GM12873 (cell line): ENCODE results near the gene CREB3L2.

Experiments
- CTCF ChIP-seq: IDR thresholded peaks from 2 replicates; pipeline ENCODE4 v1.5.1; 2012; ENCODE audit warnings: low read depth, mild to moderate bottlenecking, moderate library complexity, low read length, control low read depth; ENCODE audit not compliant: insufficient read depth; ENCODE audit errors: missing control alignments

CREB3L2 gene

DNA sequence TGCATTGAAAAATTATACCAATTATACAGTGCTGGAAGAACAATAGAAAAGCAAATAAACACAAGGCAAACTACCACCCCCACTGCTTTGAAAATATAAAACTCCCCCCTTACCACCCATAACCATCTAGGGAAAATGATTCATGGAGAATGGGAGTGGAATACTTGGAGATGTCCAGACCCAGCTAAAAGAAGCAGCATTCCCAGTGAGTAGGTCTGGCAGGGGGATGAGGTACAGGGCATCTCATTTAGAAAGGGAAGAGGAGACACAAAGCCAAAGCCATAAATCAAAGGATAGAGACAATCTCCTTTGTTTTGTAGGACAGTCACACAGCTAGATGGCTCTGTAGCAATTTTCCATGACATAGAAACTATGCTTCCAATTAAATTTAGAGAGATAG, 119.1 kb downstream of the CREB3L2 start:
- no peak for TF ChIP-seq CTCF

DNA sequence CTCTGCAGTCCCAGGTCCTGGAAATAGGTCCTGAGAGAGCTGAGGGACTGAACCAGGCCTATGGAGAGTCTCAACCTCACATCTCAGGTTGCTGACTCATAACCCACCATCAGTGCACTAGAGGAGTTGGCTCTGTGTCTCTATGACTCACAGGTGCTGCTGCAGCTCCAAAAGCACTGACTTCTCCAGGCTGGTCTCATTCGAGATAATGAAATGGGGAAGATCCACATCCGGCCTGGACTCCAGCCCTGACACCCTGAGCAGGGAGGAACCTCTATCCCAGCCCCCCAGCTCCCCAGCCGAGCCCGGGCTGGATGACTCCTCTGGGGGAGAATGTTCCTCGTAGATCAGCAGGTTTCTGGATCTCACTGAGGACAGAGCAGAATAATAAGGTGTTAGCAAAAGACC, 119.6 kb downstream of the CREB3L2 start:
- TF ChIP-seq CTCF: no peak

- TF ChIP-seq CTCF: no peak
Observed at GRCh38 chr7:137881607-137882260, 120.2 kb downstream of the CREB3L2 start.

- no peak for TF ChIP-seq CTCF
Observed at GRCh38 chr7:137880432-137880831, 121.5 kb downstream of the CREB3L2 start.

- TF ChIP-seq CTCF: no peak
Observed at GRCh38 chr7:137879357-137880158, 122.3 kb downstream of the CREB3L2 start.

DNA sequence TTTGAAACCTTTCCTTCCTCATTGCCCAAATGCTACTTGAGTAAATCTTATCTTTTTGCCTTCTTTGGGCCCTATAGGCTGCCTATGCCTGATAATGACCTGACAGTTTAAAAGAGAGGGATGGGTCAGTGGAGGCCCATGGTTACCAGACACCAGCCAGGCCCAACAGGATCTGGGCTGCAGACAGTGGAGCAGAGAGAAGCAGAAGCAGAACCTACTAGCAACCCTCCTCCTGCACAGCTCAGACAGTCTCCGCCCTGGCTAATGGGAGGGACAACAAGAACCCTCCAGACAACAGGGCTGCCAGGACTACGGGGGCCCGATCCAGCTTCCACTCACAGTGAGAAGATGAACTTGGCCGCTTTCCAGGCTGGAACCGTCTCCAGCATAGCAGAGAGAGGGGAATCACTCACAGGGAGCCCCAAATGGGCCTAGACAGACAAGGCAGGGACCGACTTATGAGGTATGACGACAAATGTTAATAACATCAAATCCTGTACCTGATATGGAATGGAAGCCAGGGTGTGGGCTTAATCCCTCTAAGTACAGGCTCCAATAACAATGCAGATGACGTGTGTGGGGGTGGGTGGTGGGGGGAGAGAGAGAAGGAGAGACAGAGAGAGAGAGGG, 123.4 kb downstream of the CREB3L2 start:
- no peak for TF ChIP-seq CTCF

- no peak for TF ChIP-seq CTCF
Observed at GRCh38 chr7:137877027-137877675, 124.7 kb downstream of the CREB3L2 start.
